MM.1S (cell line): ENCODE data around the gene IFNE.

Experiments used
- CTCF ChIP-seq: fragments of 300-600 bp; sonication (generic); IDR thresholded peaks from 2 replicates; pipeline ENCODE4 v1.5.1; 2016; ENCODE audit warnings: antibody characterized with exemption, low read length, mixed read lengths
- EZH2 ChIP-seq: fragments of 300-600 bp; sonication (generic); optimal IDR thresholded peaks from 2 replicates; pipeline ENCODE3; 2017; ENCODE audit warnings: low read depth, mild to moderate bottlenecking, antibody characterized with exemption, low read length, mixed read lengths
- EZH2phosphoT487 ChIP-seq: fragments of 300-600 bp; sonication (generic); IDR thresholded peaks from 2 replicates; pipeline ENCODE4 v1.6.1; 2018; ENCODE audit warnings: antibody characterized with exemption, low read length

GRCh38 chr9:21506626-21507482 lies 24.7 kb upstream of the IFNE start:
- TF ChIP-seq EZH2phosphoT487 (no peak), CTCF (no peak), EZH2 (no peak)
